ENCODE data around the gene LAMA1.
"Not testable (repeated sequence)": the region's sequence is repeated elsewhere in the genome, so short reads cannot be mapped to it uniquely, and the experiment has no call there.

LAMA1 gene

GRCh38 chr18:6947338-6948030, 170.1 kb downstream of the LAMA1 start:
- DNase-seq (ENCODE audit: low read depth): no peak

DNA sequence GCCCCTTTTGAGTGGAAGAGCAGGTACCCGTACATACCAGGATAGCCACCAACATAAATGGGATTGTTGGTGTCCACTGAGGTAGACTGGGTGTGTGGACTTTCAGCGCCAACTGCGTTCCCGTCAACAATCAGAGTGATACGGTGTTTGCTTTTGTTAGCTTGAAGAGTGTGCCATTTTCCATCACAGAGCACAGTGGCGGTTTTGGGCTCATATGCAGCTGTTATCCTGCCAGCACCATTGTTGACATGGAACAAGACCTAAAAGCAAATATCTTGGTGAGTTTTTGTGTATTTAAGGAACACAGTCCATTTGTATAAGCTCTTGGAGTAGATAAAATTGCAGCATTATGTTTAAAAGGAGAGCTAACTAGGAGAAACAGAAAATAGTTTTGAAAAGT, 174.5 kb downstream of the LAMA1 start:
- no peak for DNase-seq (ENCODE audit: low read depth)

- no peak for DNase-seq (ENCODE audit: low read depth)
These were observed 174.9 kb downstream of the LAMA1 start for GRCh38 chr18:6942742-6943141.

- no peak for DNase-seq (ENCODE audit: low read depth)
These were observed 175.6 kb downstream of the LAMA1 start for GRCh38 chr18:6941996-6942395.

DNA sequence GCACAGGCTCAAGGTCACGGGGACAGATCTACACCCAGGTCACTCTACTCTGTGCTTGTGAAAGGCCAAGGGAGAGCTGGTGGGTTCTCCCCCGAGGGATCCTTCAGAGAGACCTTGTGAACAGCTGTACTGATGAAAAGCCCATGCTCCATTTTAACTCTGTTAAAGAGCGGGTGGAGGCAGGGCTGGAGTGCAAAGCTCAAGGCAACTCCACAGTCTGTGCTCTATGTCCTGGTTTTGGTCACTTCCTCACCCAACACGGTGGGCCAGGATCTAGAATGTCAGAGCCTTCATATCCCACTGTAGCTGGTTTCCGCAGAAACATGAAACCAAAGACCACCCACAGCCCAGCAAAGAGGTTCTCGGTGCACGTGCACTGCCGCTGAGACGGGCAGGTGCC, 177.1 kb downstream of the LAMA1 start:
- DNase-seq (ENCODE audit: low read depth): no peak

DNA sequence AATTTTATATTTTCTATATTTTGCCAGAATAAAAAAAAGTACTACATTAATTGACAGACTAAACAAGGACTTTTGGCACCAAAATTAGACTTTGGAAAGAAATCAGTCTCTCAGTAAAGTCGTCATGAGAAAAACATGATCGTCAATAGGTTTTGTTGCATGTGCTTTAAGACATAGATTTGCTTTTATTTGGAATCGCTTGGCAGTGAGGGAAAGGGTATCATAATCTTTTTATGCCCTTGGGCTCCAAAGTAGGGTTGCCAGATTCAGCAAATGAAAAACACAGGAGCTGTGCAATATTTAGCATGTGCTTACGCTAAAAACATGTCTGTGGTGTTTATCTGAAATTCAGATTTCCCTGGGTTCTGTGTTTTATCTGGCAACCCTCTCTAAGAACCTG, 177.6 kb downstream of the LAMA1 start:
- no peak for DNase-seq (ENCODE audit: low read depth)

DNA sequence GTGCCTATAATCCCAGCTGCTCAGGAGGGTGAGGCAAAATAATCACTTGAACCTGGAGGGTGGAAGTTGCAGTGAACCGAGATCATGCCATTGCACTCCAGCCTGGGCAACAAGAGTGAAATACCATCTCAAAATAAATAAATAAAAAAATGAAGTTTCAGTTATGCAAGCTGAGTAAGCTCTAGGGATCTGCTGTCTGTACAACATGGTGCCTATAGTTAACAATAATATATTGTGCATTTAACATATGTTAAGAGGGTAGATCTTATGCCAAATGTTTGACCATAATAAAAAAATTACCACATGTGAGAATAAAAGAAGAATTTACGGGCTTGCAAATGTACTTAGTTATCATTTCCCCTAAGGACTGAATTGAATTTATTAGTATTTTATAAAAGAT, 179.2 kb downstream of the LAMA1 start:
- not testable (repeated sequence) for DNase-seq (ENCODE audit: low read depth)

DNA sequence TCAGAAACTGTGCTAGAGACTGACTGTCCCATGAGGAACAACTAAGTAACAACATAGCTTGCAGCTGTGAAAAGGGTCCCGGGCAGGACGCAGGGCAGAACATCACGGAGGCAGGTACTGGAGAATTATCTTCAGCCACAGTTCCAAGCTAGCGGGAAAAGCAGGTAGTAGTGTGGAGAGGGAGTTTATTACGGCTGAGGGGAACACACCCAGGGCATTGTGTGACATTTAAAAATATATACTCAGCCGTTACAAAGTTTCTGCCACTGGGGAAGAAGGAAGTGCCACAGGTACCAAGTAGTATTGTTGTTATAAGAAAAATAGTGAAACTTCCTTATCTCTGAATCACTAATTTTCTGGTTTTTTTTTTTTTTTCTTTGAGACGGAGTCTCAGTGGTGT, 179.6 kb downstream of the LAMA1 start:
- DNase-seq (ENCODE audit: low read depth): no peak

DNA sequence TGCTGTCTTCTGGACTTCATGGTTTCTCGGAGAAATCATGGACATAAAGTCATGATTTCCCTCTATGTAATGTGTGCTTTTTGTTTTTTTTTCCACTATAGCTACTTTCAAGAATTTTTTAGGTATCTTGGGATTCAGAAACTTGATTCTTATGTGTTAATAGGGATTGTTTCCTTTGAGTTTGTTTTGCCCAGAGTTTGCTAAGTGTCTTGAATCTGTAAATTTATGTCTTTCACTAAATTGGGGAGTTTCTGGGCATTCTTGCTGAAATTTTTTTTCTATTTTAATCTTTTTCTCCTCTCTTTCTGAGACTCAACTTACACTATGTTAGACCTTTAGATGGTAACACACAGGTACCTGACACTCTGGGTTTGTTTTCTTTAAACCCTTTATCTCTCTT, 182.7 kb downstream of the LAMA1 start:
- no peak for DNase-seq (ENCODE audit: low read depth)

GRCh38 chr18:6929370-6930102, 188.1 kb downstream of the LAMA1 start:
- no peak for DNase-seq (ENCODE audit: low read depth)

DNA sequence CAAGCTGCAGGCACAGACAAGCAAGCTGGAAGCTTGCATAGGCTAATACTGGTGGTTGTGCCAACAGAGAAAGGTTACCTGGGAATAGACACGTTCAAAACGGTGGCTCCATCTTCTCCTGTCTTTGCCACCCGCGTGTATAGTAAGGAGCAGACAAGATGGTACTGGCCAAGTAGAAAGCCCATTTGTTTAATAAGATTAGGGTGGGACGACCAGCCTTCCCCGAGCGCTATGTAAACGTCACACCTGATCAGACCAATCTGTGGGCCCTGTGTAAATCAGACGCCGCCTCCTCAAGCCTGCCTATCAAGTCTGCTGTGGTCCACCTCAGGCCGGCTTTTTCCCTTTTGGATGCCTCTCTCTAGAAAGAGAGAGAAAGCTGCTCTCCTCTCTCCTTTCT, 189.2 kb downstream of the LAMA1 start:
- no peak for DNase-seq (ENCODE audit: low read depth)

GRCh38 chr18:6927153-6927552, 190.4 kb downstream of the LAMA1 start:
- no peak for DNase-seq (ENCODE audit: low read depth)

DNA sequence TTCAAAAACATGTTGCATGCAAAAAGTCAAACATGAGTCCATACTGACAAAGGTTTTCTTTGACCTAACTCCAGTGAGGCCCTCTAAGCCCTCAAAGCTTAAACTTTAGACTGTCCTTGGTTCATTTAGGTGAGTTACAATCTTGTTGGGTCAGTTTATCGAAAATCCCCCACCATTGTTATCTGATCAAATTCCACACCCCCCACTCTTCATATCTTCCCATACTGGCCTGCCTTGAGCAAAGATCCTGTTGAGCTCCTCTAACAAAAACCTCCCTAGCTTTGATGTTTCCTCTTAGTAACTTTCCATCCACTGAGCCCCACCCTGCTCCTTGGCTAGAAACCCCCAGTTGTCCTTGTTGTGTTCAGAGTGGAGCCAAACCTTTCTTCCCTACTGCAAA, 194.4 kb downstream of the LAMA1 start:
- no peak for DNase-seq (ENCODE audit: low read depth)

DNA sequence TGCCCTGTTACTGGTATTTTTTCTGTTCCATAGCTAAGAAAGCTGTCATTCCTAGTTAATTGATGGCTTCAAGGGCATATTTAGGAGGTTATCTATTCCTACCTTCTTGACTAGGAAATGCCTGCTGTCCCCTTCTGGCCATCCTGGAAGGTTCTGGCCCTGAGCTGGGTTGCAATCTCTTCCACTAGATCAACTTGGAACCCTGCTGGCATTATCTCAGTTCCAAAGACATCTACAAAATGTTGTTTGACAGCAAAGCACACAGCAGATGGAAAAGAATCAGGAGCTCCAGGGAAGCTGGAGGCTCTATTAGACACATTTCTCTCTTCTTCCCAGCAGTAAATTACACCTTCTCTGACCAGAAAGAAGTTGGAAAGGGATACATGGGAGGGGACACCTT, 196.0 kb downstream of the LAMA1 start:
- DNase-seq (ENCODE audit: low read depth): no peak

DNA sequence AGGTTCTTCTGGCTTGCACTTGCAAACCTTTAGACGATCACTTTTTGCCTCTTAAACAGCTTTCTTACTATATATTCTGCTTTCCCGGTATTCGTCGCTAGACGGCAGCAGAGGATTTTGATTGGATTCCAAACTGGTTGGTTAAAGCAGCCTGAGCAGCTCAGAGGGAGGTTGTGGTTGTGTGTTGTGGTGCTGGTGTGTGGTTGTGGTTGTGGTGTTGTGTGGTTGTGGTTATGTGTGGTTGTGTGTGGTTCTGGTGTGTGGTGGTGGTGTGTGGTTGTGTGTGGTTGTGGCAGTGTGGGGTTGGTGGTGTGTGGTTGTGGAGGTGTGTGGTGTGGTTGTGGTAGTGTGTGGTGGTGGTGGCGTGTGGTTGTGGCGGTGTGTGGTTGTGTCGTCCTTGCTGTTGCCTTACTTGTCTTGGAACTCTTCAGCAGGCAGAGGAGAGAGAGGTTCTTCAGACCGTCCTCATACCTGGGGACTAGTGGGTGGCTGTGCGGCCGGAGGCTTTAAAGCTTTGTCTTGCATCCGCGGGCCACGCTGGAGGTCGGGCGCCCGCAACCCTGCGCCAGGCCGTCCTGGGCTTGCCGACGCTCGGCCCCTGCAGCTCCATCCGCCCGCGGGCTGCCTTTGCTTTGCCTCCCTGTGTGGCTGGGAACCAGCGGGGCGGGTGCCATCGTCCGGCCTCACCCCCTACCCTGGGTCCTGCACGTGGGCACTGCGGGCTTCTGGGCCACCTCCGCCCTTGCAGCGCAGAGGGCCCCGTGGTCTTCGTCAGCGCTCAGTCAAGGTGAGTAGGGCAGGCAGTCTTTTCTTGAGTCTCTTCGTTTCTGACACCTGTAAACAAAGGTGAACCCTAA, 197.3 kb downstream of the LAMA1 start:
- DNase-seq (ENCODE audit: low read depth): no peak

- no peak for DNase-seq (ENCODE audit: low read depth)
These were observed 200.5 kb downstream of the LAMA1 start for GRCh38 chr18:6917072-6917471.

DNA sequence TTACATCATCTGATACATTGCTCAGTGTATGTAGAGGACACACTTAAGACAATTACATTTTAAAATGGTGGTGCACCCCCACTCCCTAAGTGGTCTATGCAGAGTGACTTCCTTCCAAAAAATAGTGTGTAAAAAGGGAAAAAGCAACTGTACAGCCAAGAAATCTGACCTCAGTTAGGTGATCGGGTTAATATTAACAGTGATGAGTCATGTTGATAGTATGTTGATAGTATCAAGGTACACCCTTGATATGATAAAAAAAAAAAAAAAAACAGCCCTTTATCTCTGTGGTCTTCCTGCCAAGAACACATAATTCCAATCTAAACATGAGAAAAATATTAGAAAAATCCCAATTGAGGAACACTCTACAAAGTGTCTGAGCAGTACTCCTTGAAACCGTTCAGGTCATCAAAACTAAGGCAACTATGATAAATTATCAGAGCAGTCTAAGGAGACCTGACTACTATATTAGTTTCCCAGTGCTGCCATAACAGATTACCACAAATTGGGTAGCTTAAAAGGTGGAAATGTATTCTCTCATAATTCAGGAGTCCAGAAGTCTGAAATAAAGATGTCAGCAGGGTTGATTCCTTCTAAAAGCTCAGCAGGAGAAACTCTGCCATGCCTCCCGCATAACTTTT, 216.2 kb downstream of the LAMA1 start:
- DNase-seq (ENCODE audit: low read depth): no peak

GRCh38 chr18:6891788-6892187, 225.8 kb downstream of the LAMA1 start:
- DNase-seq (ENCODE audit: low read depth): no peak

All from stimulated activated CD8-positive, alpha-beta memory T cell treated with anti-CD3 and anti-CD28 coated beads, Interleukin-12 subunit alpha, Interleukin-12 subunit beta, amount 100 ng/mL, for 1 hour (primary cell).